HG02981 (cell line): ENCODE measurements around the gene NBEA.
"Not testable (repeated sequence)": the region's sequence is repeated elsewhere in the genome, so short reads cannot be mapped to it uniquely, and the experiment has no call there.

Experiments
- ATAC-seq: cut with Tn5 transposase; IDR thresholded peaks from one replicate; pipeline ENCODE4 v1.9.1; 2021; ENCODE audit warnings: mild to moderate bottlenecking, moderate library complexity; ENCODE audit not compliant: unreplicated experiment

The NBEA gene

DNA sequence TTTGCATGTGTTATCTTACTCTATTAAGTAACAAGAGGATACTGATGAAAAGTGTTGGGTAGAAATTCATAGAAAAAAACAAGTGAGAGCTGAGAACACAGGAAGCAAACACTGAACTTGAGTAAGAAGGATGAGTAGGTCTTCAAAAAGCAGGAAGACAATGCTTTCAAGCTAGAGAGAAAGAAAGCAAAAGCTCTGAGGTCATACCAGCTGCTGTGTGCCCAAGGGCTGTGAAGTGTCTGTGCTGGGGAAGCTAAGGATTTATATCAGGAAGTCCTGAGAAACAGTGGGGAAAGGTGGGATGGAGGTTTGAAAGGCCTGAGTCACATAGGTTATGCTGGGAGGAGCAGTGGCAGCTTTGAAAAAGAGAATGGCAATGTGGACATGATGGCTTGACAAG is 679.9 kb downstream of the NBEA start:
- no peak for ATAC-seq

DNA sequence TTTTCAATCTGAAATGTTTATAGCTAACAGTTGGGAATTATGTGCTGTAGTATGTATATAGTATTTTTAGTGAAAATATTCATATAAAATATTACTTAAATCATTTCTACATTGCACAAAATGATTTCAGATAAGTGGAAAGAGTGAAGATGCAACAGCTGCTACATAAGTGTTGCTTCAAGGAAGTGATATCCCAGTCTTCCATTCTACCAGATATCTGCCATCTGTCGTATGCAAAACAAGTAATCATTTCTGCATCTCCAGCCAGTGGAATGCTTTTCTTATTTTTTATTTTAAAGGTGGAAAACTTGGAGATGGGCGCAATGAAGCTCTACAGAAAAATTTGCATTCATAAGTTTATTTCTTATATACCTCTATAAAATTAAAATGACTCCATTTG is 687.0 kb downstream of the NBEA start:
- no peak for ATAC-seq

DNA sequence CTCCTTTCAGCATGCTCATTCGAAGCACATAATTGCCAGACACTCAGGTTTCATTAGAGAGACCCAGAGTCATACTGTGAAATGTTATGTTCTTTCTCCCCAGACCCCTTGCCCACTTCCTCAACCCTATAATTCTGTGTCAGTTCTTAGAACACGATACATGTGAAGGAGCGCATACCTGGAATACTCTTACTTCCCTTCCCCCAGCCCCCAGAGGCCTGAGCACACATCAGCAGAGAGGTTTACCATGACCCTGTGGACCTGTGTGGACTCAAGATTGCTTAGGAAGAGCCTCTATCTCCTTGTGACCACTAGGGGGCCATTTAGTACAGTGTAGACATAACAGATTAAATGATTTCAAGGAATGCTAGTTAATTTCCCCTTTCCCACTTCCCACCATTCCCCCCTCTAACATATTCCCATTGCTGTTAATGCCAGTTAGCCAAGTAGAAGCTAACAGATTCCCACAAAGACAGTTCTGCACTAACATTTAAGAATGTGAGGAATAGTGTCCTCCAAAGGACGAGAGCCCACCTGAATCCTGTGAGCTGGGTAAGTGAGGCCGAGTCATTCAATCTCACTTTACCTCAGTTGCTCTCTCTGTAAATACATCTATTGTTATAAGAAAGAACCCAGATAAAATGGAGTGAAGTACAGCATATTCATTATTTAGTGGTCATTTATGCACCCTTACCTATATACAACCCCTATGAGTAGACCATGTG is 688.6 kb downstream of the NBEA start:
- ATAC-seq = peak; percentile 86

DNA sequence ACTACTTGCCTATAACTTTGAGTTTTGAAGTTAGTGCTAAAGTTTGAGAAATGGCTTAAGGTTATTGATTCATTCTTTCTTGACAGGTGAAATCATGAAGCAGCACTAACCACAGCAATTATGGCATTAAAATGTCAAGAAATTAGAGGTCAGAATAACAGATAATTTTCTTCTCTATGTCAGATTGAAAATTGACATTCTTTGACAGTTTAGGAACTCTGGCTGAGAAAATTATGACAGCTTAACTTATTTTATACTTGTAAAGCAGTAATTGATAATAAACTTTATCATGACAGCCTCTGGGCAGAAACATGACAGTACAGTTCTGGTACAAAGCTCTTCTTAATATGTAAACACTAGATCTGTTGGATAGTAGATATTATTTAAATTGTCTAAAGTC is 689.6 kb downstream of the NBEA start:
- ATAC-seq = no peak

DNA sequence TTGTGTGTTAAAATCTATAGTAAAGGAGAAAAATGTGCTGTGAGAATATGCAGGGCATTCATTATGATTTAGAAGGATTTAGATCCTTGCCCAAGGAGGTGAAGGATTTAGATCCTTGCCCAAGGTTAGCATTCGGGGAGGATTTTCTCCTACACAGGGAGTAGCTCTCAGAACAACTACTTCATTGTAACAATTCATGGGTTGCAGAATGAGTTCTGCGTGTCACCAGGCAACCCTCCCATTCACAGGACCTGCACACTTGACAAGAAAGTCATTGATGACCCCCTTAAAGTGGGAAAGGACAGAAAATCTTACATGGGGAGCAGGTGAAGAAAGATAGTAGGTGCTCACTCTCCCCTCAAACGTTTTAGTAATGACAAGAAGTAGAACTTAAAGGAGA is 701.6 kb downstream of the NBEA start:
- no peak for ATAC-seq

DNA sequence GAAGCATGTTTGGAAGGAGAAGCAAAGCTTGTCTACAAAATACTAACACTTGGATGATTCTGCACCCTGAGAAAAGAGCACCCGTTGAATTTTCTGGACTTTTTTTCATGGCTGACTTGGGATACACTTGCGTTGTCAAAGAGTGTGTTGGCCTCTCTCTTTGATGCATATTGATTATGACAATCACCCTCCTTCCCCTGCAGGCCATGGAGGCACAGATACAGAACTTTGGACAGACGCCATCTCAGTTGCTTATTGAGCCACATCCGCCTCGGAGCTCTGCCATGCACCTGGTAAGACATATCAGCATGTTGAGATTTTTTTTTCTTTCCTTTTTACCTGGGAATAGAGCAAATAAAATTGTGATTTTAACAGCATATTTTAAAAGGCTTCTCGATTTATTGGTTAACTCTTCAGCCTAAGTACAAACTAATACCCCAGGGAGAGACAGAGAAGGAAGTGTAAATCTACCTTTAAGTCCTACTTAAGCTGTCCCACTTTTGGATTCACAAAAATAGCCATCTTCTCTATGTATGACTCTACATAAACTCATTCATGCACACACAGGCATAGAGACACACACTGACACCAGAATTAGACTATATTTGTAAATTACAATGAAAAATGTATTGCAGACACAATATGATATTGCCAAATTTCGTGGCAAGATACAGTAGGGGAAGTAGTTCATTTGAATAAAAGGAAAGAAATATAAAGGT is 704.1 kb downstream of the NBEA start:
- ATAC-seq = no peak

DNA sequence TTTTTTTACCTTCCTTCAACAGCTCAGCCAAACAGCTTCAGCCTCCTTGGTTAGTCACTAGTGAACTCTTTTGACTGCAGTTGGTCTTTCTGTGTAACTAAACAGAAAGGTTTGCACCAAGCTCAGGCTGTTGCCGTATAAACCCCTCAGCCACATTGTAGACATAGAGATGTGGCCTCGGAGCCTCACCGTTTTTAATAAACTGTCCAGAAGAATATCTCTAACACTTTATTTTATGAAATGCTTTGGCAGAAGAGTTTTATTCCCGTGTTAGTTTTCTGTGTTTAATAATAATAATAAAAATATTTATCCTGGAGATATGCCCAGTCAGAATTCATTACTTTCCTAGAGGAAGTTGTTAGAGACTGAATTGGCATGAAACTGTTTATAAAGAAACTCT is 706.1 kb downstream of the NBEA start:
- no peak for ATAC-seq

DNA sequence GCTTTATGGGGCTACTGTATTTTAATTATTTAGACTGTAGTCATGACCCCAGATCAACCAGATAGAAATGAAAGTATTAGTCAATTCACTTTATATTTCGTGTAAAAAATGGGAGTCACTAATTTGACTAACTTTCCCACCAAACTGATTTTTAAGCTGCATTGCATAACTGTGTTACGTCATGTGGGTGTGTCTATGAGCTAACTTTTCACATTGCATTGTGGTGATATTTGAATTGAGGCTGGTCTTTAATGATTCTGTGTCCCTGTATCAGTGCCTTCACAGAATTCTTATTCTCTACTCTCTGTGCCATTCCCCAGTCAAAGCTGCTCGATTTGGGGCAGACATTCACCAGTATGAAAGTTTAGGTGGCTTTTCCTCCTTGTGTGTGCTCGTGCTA is 707.1 kb downstream of the NBEA start:
- no peak for ATAC-seq

DNA sequence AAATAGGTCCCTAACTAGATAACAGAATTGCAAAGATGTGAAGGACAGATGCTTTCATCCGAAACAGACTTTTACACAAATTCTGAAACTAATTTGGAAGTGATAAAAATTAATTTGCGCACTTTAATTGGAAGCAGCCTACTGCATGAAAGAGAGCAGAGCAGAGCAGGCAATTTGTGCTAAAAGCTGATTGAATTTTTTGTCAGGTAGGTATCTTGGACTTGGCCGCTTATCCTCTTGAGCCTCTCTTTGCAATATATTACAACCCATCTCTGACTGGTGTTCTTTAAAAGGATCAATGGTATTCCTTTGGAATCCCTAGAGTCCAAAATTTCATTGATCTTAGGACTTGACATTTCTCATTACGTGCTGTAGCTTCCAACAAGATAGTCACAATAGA is 717.7 kb downstream of the NBEA start:
- no peak for ATAC-seq

DNA sequence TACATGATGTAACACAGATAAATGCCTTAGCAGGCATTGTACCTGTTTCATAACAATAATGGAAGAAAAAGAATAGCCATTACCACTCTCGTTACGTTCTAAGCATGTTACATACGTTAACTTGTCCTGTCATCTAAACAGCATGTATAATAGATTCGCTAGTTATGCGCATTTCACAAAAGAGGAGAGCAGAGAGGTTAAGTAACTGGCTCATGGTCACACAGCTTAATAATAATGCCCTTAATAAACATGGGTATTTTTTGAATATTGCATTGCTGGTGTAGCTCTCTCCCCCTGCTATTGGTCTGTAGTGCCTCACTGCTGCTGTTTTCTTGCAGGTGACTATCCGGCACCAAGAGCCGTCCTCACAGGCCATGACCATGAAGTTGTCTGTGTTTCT is 722.7 kb downstream of the NBEA start:
- ATAC-seq = no peak

DNA sequence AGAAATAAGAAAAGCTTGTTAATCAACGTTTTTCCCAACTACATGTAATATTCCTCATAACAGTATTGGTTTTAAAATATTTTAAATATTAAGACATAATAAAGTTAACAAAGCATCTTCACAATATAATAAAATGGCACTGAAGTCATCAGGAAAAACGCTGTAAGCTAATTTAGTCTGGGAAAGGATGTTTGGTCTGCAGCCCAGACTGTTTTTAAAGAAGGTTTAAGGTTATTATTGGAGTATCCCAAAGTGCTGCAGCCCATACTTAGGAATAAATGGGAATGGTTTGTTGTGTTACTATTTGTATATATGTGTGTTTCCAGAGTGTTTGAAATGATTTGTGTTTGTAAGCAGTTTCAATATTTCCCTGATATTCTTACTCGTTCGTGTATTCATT is 727.3 kb downstream of the NBEA start:
- ATAC-seq = no peak

DNA sequence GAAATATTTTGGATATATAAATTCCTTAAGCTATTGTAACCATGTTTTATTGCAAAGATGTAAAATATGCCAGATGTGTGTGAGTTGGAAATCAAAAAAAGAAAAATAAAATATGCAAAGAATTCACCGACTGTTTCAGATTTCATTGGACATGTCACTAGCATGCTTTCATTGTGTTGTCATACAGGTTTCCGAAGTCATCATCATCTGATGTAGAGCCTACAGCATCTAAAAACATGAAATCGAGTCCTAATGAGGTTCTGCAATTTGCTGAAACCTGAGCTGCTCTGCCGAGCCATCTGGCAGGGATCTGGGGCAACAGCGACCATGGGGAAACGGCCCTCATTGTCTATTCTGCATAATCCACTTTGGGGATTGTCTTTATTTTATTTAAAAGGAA is 730.5 kb downstream of the NBEA start:
- no peak for ATAC-seq

DNA sequence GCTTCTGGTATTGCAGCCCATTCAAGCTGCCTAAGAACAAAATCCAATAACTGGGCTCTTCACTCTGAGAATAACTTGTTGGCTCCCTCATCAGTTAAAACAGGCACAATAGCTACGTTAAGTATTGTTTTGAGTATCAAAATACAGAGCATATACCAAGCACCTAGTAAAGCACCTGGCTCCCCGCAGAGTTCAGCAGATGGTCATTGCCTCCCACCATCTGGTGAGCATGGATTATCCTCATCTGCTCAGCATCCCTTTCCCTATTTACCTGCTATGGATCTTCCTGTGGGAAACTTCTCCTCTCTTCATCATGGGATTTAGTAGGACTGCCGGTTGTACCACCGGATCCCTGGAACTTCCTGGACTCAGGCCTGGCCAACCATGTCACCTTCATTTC is 733.6 kb downstream of the NBEA start:
- ATAC-seq = no peak

DNA sequence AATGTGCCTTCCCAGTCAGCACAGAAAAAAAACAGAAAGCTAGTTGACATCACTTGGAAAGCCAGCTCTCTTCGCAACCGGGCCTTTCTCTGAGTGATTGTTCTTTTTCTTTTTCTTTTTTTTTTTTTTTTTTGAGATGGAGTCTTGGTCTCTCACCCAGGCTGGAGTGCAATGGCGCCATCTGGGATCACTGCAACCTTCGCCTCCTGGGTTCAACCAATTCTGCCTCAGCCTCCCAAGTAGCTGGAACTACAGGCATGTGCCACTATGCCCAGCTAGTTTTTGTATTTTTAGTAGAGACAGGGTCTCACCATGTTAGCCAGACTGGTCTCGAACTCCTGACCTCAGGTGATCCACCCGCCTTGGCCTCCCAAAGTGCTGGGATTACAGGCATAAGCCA is 735.8 kb downstream of the NBEA start:
- ATAC-seq = not testable (repeated sequence)

DNA sequence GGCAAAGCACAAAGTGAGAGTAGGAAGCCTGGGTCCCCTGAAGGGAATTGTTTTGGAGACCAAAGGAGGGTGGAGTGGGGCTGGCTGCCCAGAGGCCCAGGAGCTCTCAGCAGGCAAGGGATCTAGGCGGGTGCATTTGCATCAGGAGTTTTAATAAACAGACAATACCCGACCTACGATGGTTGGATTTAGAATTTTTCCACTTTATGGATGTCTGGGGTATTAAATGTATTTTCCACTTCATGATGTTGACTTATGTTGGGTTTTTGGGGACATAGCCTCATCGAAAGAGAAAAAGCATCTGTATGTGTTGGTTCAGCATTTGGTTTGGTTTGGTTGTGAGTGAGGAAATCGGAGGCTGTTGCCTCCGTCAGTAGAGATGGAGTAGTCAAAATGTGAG is 739.6 kb downstream of the NBEA start:
- no peak for ATAC-seq

DNA sequence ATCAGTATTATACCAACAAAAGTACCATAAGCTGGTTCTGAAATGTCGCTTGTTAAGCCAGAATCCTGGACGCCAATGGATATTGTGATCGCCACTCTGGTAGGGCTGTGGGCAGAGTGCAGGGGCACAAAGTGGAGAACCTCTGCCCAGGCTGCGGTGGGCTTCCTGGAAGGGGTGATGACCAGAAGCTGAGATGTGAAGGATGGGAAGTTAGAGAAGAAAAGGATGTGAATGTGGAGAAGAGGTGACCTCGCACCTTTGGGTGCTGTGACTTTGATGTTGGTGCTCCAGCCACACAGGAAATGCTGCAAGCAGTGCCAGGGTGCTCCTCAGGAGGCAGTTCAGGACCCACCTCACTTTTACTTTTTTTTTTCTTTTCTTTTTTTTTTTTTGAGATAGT is 742.4 kb downstream of the NBEA start:
- ATAC-seq = no peak

DNA sequence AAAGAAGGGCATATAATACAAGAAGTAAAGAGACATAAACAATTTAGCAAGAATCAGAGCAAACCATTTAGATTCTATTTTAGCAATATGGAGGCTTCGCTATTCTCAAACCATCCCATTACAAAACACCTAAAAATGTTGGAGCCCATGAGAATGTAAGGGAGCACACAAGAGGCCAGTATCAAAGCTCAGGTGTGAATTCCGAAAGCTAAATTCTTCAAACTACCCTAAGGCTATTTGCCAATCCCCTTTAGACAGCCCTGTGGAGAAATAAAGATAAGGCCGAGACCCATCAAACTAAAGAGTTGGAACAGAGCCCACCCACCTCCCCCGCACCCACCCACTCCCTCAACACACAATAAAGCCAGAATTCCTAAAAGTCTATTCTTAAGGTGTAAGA is 745.3 kb downstream of the NBEA start:
- ATAC-seq = no peak

DNA sequence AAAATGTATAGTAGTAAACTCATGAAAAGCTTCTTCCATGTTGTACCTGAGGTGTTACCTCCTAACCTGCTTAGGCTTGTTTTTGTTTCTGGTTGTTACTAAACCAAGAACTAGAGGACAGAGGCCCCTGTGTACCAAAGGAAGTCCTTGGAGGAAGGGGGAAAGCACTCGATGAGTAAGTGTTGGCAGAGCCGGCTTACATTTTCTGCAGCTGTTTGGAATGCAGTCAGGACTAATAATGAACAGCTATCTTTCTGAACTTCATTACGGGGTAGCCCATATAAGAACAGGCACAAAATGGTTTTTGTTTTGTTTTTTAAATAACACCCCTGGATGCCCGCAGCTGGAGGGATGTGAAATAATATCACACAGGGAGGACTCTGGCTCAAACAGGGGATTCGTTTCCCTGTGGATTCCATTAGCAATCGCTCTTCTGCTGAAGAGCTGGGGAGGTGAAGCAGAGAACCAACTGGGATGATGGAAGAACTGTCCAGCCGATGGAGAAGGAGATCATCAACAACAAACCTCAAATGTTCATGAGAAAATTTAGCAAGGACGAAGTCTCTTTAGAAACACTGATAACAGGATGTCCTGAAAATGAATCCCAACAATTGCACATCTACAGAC is 748.6 kb downstream of the NBEA start:
- ATAC-seq = no peak

DNA sequence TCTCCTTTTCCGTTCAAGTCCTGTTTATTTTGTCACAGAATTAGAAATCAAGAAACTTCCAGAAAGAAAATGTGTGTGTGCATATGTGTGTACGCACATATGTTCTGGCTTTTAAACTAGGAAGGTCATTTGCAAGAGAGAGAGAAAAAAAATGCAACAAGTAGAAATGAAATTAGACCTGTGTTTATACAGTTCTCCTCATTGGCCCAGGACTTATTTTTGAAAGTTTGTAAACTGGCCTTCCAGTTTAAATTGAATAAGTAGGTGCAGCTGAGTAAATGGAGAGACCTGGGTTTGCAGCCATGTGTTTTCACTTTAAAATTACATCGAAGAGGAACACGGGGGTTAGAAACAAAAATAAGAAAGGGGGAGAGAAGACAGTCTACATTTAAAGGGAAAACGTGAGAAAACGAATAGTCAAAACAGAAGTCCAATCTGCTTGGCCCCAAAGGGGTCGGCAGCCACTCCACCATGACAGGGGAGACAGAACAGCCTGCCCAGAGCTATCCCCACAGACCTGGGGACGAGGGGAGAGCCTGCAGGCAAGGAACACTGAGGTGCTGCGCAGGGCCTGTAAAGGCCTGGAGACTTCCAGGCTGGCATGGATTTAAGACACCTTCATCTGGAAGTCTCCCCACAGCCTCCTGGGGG is 751.2 kb downstream of the NBEA start:
- ATAC-seq = no peak

DNA sequence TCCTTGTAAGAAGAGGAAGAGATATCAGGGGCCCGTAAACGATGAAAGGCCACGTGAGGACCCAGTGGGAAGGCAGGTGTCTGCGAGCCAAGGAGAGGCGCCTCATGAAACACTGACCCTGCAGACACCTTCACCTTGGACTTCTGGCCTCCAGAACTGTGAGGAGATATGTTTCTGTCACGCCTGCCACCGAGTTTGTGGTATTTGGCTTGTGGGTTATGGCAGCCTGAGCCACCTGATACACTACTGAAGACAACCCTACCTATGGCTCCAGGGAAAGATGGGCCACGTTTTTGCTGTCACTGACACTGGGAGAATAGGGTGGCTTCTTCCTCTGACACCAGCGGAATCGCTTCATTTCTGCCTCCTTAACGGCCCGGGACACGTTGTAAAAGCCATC is 752.0 kb downstream of the NBEA start:
- ATAC-seq = no peak

DNA sequence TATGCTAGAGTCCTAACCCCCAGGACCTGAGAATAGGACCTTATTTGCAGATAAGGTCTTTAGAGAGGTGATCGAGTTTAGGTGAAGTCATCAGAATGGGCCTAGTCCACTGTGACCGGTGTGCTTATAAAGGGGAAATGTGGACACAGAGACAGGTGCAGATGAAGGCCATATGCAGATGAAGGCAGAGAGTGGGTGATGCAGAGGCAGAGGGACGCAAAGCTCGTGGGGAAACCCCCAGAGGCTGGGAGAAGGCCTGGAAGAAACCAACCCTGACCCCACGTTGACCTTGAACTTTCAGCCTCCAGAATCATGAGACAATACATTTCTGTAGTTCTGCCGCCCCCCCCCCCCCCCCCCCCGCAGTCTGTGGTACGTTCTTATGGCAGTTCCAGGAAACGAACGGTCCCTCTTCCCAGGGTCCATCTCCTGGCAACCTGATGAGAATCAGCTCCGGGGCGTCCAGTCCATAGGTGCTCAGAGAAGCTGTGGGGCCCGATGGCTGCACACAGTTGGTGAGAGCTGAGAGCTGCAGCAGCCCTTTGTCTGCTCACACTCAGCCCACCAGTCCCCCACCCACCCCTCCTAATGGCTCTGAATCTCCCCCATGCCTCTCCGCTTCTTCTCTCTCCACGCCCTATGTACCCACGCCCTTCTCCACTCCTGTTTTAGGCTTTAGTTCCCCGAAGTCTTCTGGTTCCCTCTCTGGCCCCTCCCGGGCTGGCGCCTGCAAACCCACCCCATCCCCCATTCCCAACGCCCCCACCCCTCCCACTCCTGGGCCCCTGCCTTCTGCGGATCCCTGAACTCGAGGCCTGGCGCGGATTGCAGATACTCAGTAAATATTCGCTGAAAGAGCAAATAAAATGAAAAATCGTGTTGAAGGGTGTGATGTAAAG is 752.7 kb downstream of the NBEA start:
- ATAC-seq = no peak
